HFFc6 (cell line): ENCODE data around the gene KCNMA1. TPM values are rescaled to one million over a fixed set of nuclear protein-coding genes. Genes with fewer than 3 reads are reported as not detected.

ENCODE experiments used
- DNase-seq: peaks from one replicate; pipeline ENCODE4 v3.0.0-alpha.2; 2018
- H3K27ac Mint-ChIP-seq: 2 replicates; pipeline ENCODE4 v1.8.0; 2020; ENCODE audit warnings: mild to moderate bottlenecking, mixed read lengths
- H3K27me3 Mint-ChIP-seq: 2 replicates; pipeline ENCODE4 v1.8.0; 2021; ENCODE audit warnings: mild to moderate bottlenecking, moderate library complexity, mixed read lengths; ENCODE audit not compliant: insufficient read depth
- H3K36me3 Mint-ChIP-seq: 2 replicates; pipeline ENCODE4 v1.8.0; 2021; ENCODE audit warnings: low read depth, mixed read lengths
- H3K4me1 Mint-ChIP-seq: 2 replicates; pipeline ENCODE4 v1.8.0; 2020; ENCODE audit warnings: low read depth, mixed read lengths
- H3K4me3 Mint-ChIP-seq: 2 replicates; pipeline ENCODE4 v1.8.0; 2020; ENCODE audit warnings: mild to moderate bottlenecking, moderate library complexity, mixed read lengths
- H3K9me3 Mint-ChIP-seq: 2 replicates; pipeline ENCODE4 v1.8.0; 2020; ENCODE audit warnings: mild to moderate bottlenecking, mixed read lengths
- CTCF ChIP-seq: fragments of 200-600 bp; sonication (generic); IDR thresholded peaks from 2 replicates; pipeline ENCODE4 v1.5.0; 2021; ENCODE audit warnings: antibody characterized with exemption, mild to moderate bottlenecking
- total RNA-seq, 6 experiments: library from RNA; stranded (reverse); fragmentation: NEBNext Ultra II Directional; extraction: Animal tissue kit (Norgen Biotek cat#: 25700); gene quantifications; 2 replicates in 1 of 6; 3 replicates in 5 of 6; pipeline ENCODE4 v1.2.3, GENCODE V29; 2021

KCNMA1 gene
- total RNA-seq, 6 experiments from 2014 or later, result 87.1 to 191 (median 93.5) TPM

GRCh38 chr10:76997631-76998030 lies 640.0 kb downstream of the KCNMA1 start:
- no peak for DNase-seq
- Mint-ChIP-seq H3K27me3 (peaks cover 1% of the 10 kb centered on the region), H3K9me3 (no peaks in the 10 kb centered on the region), H3K4me1 (no peaks in the 10 kb centered on the region), H3K36me3 (peaks cover 11% of the 10 kb centered on the region), H3K27ac (0 out of 2 replicates have a peak overlapping the region, but pooled peaks have one; percentile 5), H3K4me3 (no peak overlapping the region)
- no peak for TF ChIP-seq CTCF

- Mint-ChIP-seq H3K4me3 (no peak overlapping the region), H3K27ac (no peak overlapping the region), H3K27me3 (peaks cover 1% of the 10 kb centered on the region), H3K36me3 (peaks cover 6% of the 10 kb centered on the region; the same call in 1 of the 2 replicates), H3K9me3 (no peaks in the 10 kb centered on the region), H3K4me1 (no peaks in the 10 kb centered on the region)
- DNase-seq, result no peak
- TF ChIP-seq CTCF, result no peak
Measured at GRCh38 chr10:76995023-76995422, 642.6 kb downstream of the KCNMA1 start.

- Mint-ChIP-seq H3K9me3 (no peaks in the 10 kb centered on the region), H3K4me3 (no peak overlapping the region), H3K27me3 (peaks cover 1% of the 10 kb centered on the region), H3K27ac (no peak overlapping the region), H3K36me3 (no peaks in the 10 kb centered on the region), H3K4me1 (no peaks in the 10 kb centered on the region)
- no peak for TF ChIP-seq CTCF
- no peak for DNase-seq
Measured at GRCh38 chr10:76993213-76993612, 644.4 kb downstream of the KCNMA1 start.

- Mint-ChIP-seq H3K4me3 (no peak overlapping the region), H3K27ac (no peak overlapping the region), H3K9me3 (no peaks in the 10 kb centered on the region), H3K27me3 (peaks cover 1% of the 10 kb centered on the region), H3K36me3 (no peaks in the 10 kb centered on the region), H3K4me1 (no peaks in the 10 kb centered on the region)
- DNase-seq, result no peak
- TF ChIP-seq CTCF, result no peak
Measured at GRCh38 chr10:76992467-76992866, 645.1 kb downstream of the KCNMA1 start.

- no peaks in the 10 kb centered on the region for H3K36me3 Mint-ChIP-seq
- H3K27me3 Mint-ChIP-seq, result peaks cover 1% of the 10 kb centered on the region
- DNase-seq, result no peak
- no peak overlapping the region for H3K4me3 Mint-ChIP-seq
- H3K27ac Mint-ChIP-seq, result no peak overlapping the region
- no peak for TF ChIP-seq CTCF
- no peaks in the 10 kb centered on the region for H3K9me3 Mint-ChIP-seq
- no peaks in the 10 kb centered on the region for H3K4me1 Mint-ChIP-seq
Measured at GRCh38 chr10:76991621-76992020, 646.0 kb downstream of the KCNMA1 start.

GRCh38 chr10:76990561-76990960 lies 647.0 kb downstream of the KCNMA1 start:
- no peaks in the 10 kb centered on the region for H3K4me1 Mint-ChIP-seq
- TF ChIP-seq CTCF, result no peak
- no peak overlapping the region for H3K27ac Mint-ChIP-seq
- no peaks in the 10 kb centered on the region for H3K36me3 Mint-ChIP-seq
- no peak overlapping the region for H3K4me3 Mint-ChIP-seq
- H3K9me3 Mint-ChIP-seq, result no peaks in the 10 kb centered on the region
- no peaks in the 10 kb centered on the region; the same call in none of the 2 replicates for H3K27me3 Mint-ChIP-seq
- no peak for DNase-seq
